GM18526 (cell line): ENCODE results near the gene GPRIN3.

Source experiments
- POLR2A ChIP-seq: IDR thresholded peaks from 3 replicates; pipeline ENCODE4 v1.6.1; 2011; ENCODE audit not compliant: insufficient read length; ENCODE audit errors: extremely low read depth

The GPRIN3 gene

GRCh38 chr4:89256203-89256800 is 51.3 kb downstream of the GPRIN3 start:
- TF ChIP-seq POLR2A: no peak

- TF ChIP-seq POLR2A: no peak
These were observed 52.8 kb downstream of the GPRIN3 start for GRCh38 chr4:89254847-89255246.

DNA sequence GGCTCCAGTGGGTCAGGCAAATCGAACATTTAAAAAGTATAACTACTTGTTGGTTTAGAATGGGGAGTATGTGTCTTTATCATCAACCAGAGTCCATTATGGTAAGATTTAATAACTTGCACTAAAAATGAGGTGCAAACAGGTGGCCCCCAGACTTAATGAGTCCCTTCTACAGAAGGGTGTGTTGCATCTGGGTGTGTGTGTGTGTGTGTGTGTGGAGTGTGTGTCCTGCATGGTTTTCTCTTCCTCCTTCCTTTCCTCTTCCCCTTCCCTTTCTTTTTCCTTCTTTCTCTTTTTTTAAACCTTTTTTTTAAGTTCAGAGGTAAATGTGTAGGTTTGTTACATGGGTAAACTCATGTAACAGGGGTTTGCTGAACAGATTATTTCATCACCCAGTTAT is 53.7 kb downstream of the GPRIN3 start:
- TF ChIP-seq POLR2A: no peak

- no peak for TF ChIP-seq POLR2A
These were observed 54.3 kb downstream of the GPRIN3 start for GRCh38 chr4:89253311-89253710.

GRCh38 chr4:89251396-89251795 is 56.2 kb downstream of the GPRIN3 start:
- no peak for TF ChIP-seq POLR2A

DNA sequence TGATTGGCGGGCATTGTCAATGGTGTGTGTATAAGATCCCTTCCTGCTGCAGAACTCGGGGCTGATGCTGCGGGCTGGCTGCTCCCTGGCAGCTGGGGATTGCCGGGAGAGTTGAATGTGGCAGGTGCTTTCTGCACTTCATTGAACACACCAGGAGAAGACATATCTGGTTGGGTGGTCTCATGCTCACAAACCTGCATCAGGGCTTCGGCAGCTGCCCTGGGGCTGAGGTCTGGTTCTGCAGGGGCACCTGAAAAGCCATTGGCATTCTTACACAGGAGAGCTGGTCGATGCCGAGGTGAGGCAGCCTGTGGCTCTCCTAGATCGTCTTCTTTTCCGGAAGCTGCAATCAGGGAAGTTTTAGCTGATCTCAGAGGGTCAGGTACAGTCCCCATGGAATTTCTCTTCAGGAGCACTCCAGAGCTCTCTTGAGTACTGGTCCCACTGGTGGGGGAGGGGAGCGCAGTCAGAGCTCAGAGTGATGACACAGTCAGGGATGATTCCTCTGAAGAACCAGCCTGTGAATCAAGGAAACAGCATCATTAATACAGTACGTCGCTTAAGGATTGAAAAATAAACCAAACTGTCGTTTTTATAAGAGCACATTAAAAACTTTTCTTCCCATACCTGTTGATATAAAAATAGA is 57.8 kb downstream of the GPRIN3 start:
- TF ChIP-seq POLR2A: no peak

- no peak for TF ChIP-seq POLR2A
These were observed 58.3 kb downstream of the GPRIN3 start for GRCh38 chr4:89249313-89249712.

GRCh38 chr4:89248879-89249281 is 58.7 kb downstream of the GPRIN3 start:
- TF ChIP-seq POLR2A: no peak

- no peak for TF ChIP-seq POLR2A
These were observed 59.6 kb downstream of the GPRIN3 start for GRCh38 chr4:89247951-89248350.

DNA sequence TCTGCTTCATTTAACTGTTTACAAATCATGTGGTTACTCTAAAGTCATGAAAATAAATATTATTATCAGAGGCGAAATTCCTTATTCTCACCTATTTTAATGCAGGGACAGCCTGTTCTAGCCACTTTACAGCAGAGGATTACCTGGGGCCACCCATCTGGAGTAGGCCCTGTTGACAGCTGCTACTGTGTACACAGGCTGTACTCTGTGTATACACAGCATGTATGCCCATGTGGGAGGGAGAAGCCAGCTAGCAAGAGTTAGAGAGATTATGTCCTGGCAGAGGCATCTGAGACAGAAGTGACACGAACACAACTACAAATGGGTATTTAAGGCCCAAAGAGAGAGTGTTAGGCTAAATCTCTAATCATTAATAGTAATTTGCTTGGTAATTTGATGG is 62.1 kb downstream of the GPRIN3 start:
- no peak for TF ChIP-seq POLR2A

DNA sequence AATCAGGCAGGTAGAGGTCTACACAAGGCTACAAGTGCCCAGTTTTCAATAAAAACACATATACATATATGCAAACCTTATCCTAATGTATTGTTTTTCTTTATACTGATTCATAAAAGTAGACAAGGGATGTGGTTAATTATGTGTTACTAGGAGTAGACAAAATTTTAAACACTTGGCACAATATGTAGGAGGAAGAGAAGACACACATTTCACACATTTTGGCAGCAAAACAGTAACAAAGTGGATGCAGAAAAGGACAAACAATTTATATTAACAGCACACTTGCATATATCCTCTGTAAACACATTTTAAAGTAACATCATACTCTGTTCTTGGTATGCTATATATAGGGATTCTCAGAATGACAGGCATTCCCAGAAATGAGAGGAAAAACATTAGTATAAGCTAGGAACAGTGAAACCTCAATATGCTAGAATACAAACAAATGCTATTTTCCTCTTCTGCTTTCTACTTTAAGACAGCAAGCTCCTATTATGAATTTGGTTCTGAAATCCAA is 63.8 kb downstream of the GPRIN3 start:
- TF ChIP-seq POLR2A: no peak

GRCh38 chr4:89242864-89243732 is 64.5 kb downstream of the GPRIN3 start:
- TF ChIP-seq POLR2A: no peak

DNA sequence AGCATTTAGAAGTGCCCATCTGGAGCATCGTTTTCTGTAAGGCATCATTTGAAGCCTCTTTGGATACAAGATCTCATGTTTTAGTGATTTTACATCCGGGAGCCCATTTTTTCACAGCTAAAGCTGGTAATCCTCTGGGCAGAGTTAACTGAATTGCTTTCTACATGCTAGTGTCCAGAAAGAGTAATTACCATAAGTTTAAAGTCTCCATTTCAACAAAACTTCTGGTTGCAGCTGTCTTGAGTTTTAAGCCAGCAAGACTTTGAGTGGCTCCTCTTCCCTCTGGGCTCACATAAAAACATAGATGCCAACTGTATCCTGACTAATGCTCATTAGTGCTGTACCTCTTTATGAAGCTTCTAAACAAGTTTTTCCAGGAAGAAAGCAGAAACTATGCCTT is 65.4 kb downstream of the GPRIN3 start:
- TF ChIP-seq POLR2A: no peak

GRCh38 chr4:89230271-89230670 is 77.3 kb downstream of the GPRIN3 start:
- no peak for TF ChIP-seq POLR2A

- TF ChIP-seq POLR2A: no peak
These were observed 80.7 kb downstream of the GPRIN3 start for GRCh38 chr4:89226665-89227574.
